T-cell (primary cell): ENCODE data around the gene PCSK1. TPM values are rescaled to one million over a fixed set of nuclear protein-coding genes. Genes with fewer than 3 reads are reported as not detected.

Experiments used
- ATAC-seq, 4 experiments: fragments of 200-7000 bp in 3 of 4; fragments of 150-1000 bp in 1 of 4; cut with Tn5 transposase; replicated peaks in 1 of 4; 1 replicate in 3 of 4; 2 replicates in 1 of 4; pipeline ENCODE4 v1.10.0; 2021; ENCODE audit warnings: moderate library complexity in 3 of 4, mild to moderate bottlenecking in 2 of 4, moderate number of reproducible peaks in 1 of 4
- CTCF ChIA-PET, 2 donors: fragments of 300-600 bp; sonication (Branson Sonifier 250); formaldehyde crosslinking; loops; one replicate each; lab custom pipeline; 2022; ENCODE audit warnings: antibody characterized with exemption in 2 of 2; lab: Charles Lee
- POLR2A ChIA-PET, 2 donors: fragments of 300-600 bp; sonication (Branson Sonifier 250); formaldehyde crosslinking; loops; one replicate each; lab custom pipeline; 2022; ENCODE audit warnings: antibody characterized with exemption in 2 of 2; lab: Charles Lee
- DNase-seq, 35 experiments: peaks; one replicate each; pipeline versions ENCODE4 v3.0.0 to v3.0.0-alpha.2; 2013 to 2023
- H3K27ac ChIP-seq: one replicate; pipeline ENCODE4 v1.5.1; 2013; ENCODE audit warnings: low read length
- H3K27me3 ChIP-seq, 2 experiments: replicated peaks in 1 of 2; 1 replicate in 1 of 2; 2 replicates in 1 of 2; pipeline versions ENCODE4 v1.6.1 to v1.7.0; 2013; ENCODE audit warnings: low read length in 1 of 2, mixed read lengths in 1 of 2; ENCODE audit not compliant: control insufficient read depth in 2 of 2, insufficient read depth in 2 of 2; ENCODE audit errors: extremely low read depth in 1 of 2
- H3K36me3 ChIP-seq, 2 donors: 1 replicate in 1 of 2; 2 replicates in 1 of 2; pipeline versions ENCODE4 v1.6.1 to v1.7.0; 2013; ENCODE audit warnings: low read length in 1 of 2; ENCODE audit not compliant: control insufficient read depth in 2 of 2, insufficient read depth in 1 of 2; ENCODE audit errors: extremely low read depth in 1 of 2
- H3K4me1 ChIP-seq, 2 experiments: 1 replicate in 1 of 2; 2 replicates in 1 of 2; pipeline versions ENCODE4 v1.6.1 to v1.7.0; 2013; ENCODE audit warnings: low read length in 2 of 2, mixed read lengths in 1 of 2; ENCODE audit not compliant: insufficient read depth in 2 of 2, control insufficient read depth in 1 of 2; ENCODE audit errors: extremely low read depth in 1 of 2
- H3K4me3 ChIP-seq, 2 donors: 1 replicate in 1 of 2; 2 replicates in 1 of 2; pipeline versions ENCODE4 v1.5.1 to v1.7.0; 2013; ENCODE audit warnings: mild to moderate bottlenecking in 2 of 2, low read length in 1 of 2, moderate library complexity in 1 of 2; ENCODE audit not compliant: control insufficient read depth in 1 of 2; ENCODE audit errors: extremely low read depth in 1 of 2
- H3K9me3 ChIP-seq: 2 replicates; pipeline ENCODE4 v1.7.0; 2013
- H3K27ac Mint-ChIP-seq, 2 donors: one replicate each; pipeline ENCODE4 v1.8.0; 2020 to 2021; ENCODE audit warnings: mild to moderate bottlenecking in 2 of 2, mixed read lengths in 2 of 2
- H3K27me3 Mint-ChIP-seq, 2 donors: one replicate each; pipeline ENCODE4 v1.8.0; 2021 to 2022; ENCODE audit warnings: mixed read lengths in 2 of 2
- H3K36me3 Mint-ChIP-seq: one replicate; pipeline ENCODE4 v1.8.0; 2021; ENCODE audit warnings: mixed read lengths
- H3K4me1 Mint-ChIP-seq, 3 donors: one replicate each; pipeline ENCODE4 v1.8.0; 2020 to 2022; ENCODE audit warnings: mixed read lengths in 3 of 3, mild to moderate bottlenecking in 1 of 3
- H3K4me3 Mint-ChIP-seq, 3 donors: one replicate each; pipeline ENCODE4 v1.8.0; 2020 to 2022; ENCODE audit warnings: mild to moderate bottlenecking in 3 of 3, mixed read lengths in 3 of 3, moderate library complexity in 3 of 3
- H3K9me3 Mint-ChIP-seq, 3 donors: one replicate each; pipeline ENCODE4 v1.8.0; 2020 to 2022; ENCODE audit warnings: mixed read lengths in 3 of 3
- WGBS: methylation state at CpG from one replicate; pipeline ENCODE4 v1.1.5; 2013; ENCODE audit warnings: missing lambda C conversion rate; ENCODE audit not compliant: insufficient coverage; 5-methylcytosine and 5-hydroxymethylcytosine counted together
- total RNA-seq, 35 experiments: library from RNA in 6 of 35; stranded (reverse) in 6 of 35; fragments of 120-200 nt in 1 of 35; gene quantifications; one replicate each; pipeline versions ENCODE4 v1.2.1 to v1.2.4 and lab custom pipeline; 2013 to 2026

Gene PCSK1
- total RNA-seq (not detected), total RNA-seq (lab: John Stamatoyannopoulos, UW) (0 to 0.07 (median 0) reads per million in 29 experiments)
- not detected for total RNA-seq (2013)

GRCh38 chr5:96433066-96433447, at the start of gene PCSK1:
Gene PCSK1 (minus strand): TSS chr5:96433248. CDS start chr5:96433042, 206 bp downstream.
- CTCF ChIA-PET: no interaction called here
- Histone ChIP-seq H3K4me1 (peaks cover 0 to 5% of the 10 kb centered on the region in 2 experiments), H3K27me3 (peaks cover 12 to 31% of the 10 kb centered on the region in 2 experiments), H3K27ac (no peak within 1 kb of the TSS), H3K36me3 (no peaks in the 10 kb centered on the region), H3K4me3 (no peak within 1 kb of the TSS), H3K9me3 (no peaks in the 10 kb centered on the region)
- no peak for DNase-seq
- POLR2A ChIA-PET: no interaction called here
- Mint-ChIP-seq H3K36me3 (no peaks in the 10 kb centered on the region), H3K9me3 (peaks cover 0 to 6% (median 0%) of the 10 kb centered on the region in 3 donors), H3K27ac (no peak within 1 kb of the TSS), H3K4me3 (no peak within 1 kb of the TSS), H3K4me1 (peaks cover 0 to 18% (median 12%) of the 10 kb centered on the region in 3 donors), H3K27me3 (peaks cover 62 to 68% of the 10 kb centered on the region in 2 donors)
- ATAC-seq: no peak
- 17% methylated on average over 19 of the region's 19 CpGs for WGBS

DNA sequence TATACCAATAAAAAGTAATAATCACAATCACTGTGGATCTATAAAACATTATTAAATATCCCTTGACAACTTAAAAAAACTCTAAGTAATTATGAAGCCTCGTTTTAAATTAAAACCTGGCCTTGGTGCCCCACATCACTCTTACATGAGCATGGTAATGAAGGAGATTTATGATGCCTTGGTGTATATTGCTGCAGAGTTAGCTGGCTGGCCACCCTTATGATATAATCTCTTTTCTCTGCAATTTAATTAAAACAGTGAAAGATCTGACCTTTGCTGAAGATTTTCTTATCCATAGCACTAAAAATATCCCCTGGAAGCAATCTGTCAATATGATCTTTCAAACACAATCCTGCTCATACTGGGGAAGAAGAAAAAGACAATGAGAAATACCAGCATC, 48.8 kb upstream of the PCSK1 start:
- ATAC-seq (no peak), DNase-seq (no peak)
- no peaks in the 10 kb centered on the region for H3K4me1 Mint-ChIP-seq
- H3K27me3 Mint-ChIP-seq: peaks cover 4 to 10% of the 10 kb centered on the region in 2 donors
- H3K9me3 Mint-ChIP-seq: no peaks in the 10 kb centered on the region
- no peak overlapping the region for H3K27ac ChIP-seq
- H3K4me1 ChIP-seq: no peaks in the 10 kb centered on the region
- CTCF ChIA-PET: no interaction called here
- H3K36me3 Mint-ChIP-seq: no peaks in the 10 kb centered on the region
- no peak overlapping the region for H3K4me3 Mint-ChIP-seq
- WGBS: no CpG with 5 or more reads among the region's 1 CpG
- no peaks in the 10 kb centered on the region for H3K9me3 ChIP-seq
- no peak overlapping the region for H3K4me3 ChIP-seq
- POLR2A ChIA-PET: no interaction called here
- no peaks in the 10 kb centered on the region for H3K36me3 ChIP-seq
- no peak overlapping the region for H3K27ac Mint-ChIP-seq
- no peaks in the 10 kb centered on the region for H3K27me3 ChIP-seq

DNA sequence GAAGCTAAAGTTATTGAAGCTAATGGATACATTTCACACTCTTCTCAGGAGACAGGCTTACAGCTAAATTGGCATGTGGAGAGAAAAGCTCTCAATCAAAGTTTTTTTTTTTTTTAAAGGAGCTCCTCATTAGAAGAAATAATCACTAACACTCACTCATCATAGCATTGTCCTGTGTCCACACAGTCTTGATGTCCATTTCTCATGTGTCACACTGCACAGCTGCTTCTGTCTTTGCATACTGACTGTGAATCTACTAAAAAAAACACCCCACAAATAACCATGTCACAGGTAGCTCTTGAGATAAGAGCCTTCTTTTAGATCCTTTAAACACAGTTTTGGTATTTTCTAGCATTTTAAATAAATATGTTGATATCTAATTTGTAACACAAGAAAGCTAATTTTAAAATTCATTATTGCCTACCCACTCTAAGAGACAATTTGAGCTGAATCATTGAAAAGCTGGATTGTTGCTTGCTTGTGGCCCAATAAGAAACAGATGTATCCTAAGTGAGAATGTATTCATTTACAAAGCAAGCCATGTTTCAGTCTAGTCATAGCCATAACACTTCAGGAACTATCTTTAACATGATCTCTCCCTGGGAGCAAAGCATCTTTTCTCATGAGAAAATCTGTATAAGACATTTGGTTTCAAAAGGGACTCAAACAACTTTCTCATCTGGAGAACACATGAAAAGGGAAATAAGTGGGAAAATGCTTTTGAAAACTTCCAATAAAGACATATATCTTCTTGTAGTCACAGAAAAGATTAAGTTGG, 48.1 kb upstream of the PCSK1 start:
- CTCF ChIA-PET: no interaction called here

GRCh38 chr5:96478983-96479382, 45.9 kb upstream of the PCSK1 start:
- WGBS: 82% methylated on average over 1 of the region's 1 CpG
- no peaks in the 10 kb centered on the region for H3K9me3 ChIP-seq
- no peak overlapping the region for H3K4me3 Mint-ChIP-seq

More for the DNA sequence above, 48.1 kb upstream of the PCSK1 start:
- no peaks in the 10 kb centered on the region for H3K4me1 Mint-ChIP-seq
- H3K36me3 Mint-ChIP-seq: no peaks in the 10 kb centered on the region
- no peak overlapping the region for H3K4me3 Mint-ChIP-seq
- POLR2A ChIA-PET: no interaction called here
- DNase-seq (no peak), ATAC-seq (no peak)
- H3K9me3 ChIP-seq: no peaks in the 10 kb centered on the region
- H3K4me3 ChIP-seq: no peak overlapping the region
- H3K27me3 ChIP-seq: no peaks in the 10 kb centered on the region
- no peak overlapping the region for H3K27ac ChIP-seq
- no peaks in the 10 kb centered on the region for H3K4me1 ChIP-seq
- H3K27ac Mint-ChIP-seq: no peak overlapping the region
- H3K9me3 Mint-ChIP-seq: no peaks in the 10 kb centered on the region
- no peaks in the 10 kb centered on the region for H3K36me3 ChIP-seq
- peaks cover 4 to 10% of the 10 kb centered on the region in 2 donors for H3K27me3 Mint-ChIP-seq

DNA sequence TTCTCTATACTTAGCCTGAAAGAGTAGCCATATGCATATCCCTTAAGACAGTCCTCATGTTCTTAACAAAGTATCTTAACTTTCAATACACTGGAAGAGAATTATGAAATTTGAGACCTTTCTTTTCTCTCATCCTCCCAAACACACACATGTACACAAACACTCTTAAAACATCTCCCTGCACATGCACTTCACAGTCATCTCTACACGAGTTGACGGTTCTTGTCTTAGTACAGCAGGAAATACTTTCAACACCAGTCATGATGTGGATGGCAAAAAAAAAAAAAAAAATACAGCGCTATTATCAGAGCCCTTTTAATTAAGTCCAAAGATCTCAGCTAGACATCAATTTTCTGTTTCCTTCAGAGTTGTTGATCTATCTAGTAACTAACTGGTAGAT, 43.6 kb upstream of the PCSK1 start:
- DNase-seq: no peak
- H3K36me3 Mint-ChIP-seq: no peaks in the 10 kb centered on the region
- no peak overlapping the region for H3K27ac Mint-ChIP-seq
- H3K4me1 ChIP-seq: no peaks in the 10 kb centered on the region
- H3K27me3 ChIP-seq: no peaks in the 10 kb centered on the region
- no peak for ATAC-seq
- H3K27me3 Mint-ChIP-seq: peaks cover 0 to 4% of the 10 kb centered on the region in 2 donors
- H3K4me1 Mint-ChIP-seq: no peaks in the 10 kb centered on the region
- no peak overlapping the region for H3K4me3 Mint-ChIP-seq
- no peaks in the 10 kb centered on the region for H3K9me3 ChIP-seq
- CTCF ChIA-PET: no interaction called here
- no CpG with 5 or more reads among the region's 3 CpGs for WGBS
- H3K9me3 Mint-ChIP-seq: no peaks in the 10 kb centered on the region
- H3K4me3 ChIP-seq: no peak overlapping the region
- H3K27ac ChIP-seq: no peak overlapping the region
- no peaks in the 10 kb centered on the region for H3K36me3 ChIP-seq
- POLR2A ChIA-PET: no interaction called here

More at GRCh38 chr5:96478983-96479382, 45.9 kb upstream of the PCSK1 start:
- Histone ChIP-seq H3K27ac (no peak overlapping the region), H3K4me1 (no peaks in the 10 kb centered on the region), H3K4me3 (no peak overlapping the region), H3K36me3 (no peaks in the 10 kb centered on the region), H3K27me3 (no peaks in the 10 kb centered on the region)
- Mint-ChIP-seq H3K9me3 (no peaks in the 10 kb centered on the region), H3K4me1 (no peaks in the 10 kb centered on the region), H3K27me3 (no peaks in the 10 kb centered on the region), H3K36me3 (no peaks in the 10 kb centered on the region), H3K27ac (no peak overlapping the region)
- ChIA-PET CTCF (interaction anchor here (0.7 kb wide), 3 partner anchors 8 to 1420 kb away, joined by 3 to 4 read pairs (median 4); no protein-coding TSS in a partner anchor), POLR2A (no interaction called here)
- ATAC-seq: no peak
- no peak for DNase-seq

GRCh38 chr5:96474073-96474472, 41.0 kb upstream of the PCSK1 start:
- H3K9me3 ChIP-seq: no peaks in the 10 kb centered on the region
- H3K36me3 ChIP-seq: no peaks in the 10 kb centered on the region
- no peak overlapping the region for H3K27ac ChIP-seq
- Mint-ChIP-seq H3K36me3 (no peaks in the 10 kb centered on the region), H3K4me3 (no peak overlapping the region), H3K4me1 (no peaks in the 10 kb centered on the region), H3K27me3 (peaks cover 0 to 7% of the 10 kb centered on the region in 2 donors), H3K9me3 (no peaks in the 10 kb centered on the region), H3K27ac (no peak overlapping the region)
- H3K27me3 ChIP-seq: no peaks in the 10 kb centered on the region
- WGBS: 50% methylated on average over 2 of the region's 4 CpGs
- ChIA-PET CTCF (no interaction called here), POLR2A (no interaction called here)
- no peak overlapping the region for H3K4me3 ChIP-seq
- DNase-seq (no peak), ATAC-seq (no peak)
- H3K4me1 ChIP-seq: no peaks in the 10 kb centered on the region
